Chondrocyte (in vitro differentiated cells): Measurements from ENCODE around the gene GPLD1. TPM values are rescaled to one million over a fixed set of nuclear protein-coding genes. Genes with fewer than 3 reads are reported as not detected.

Experiments
- DNase-seq: peaks from one replicate; pipeline ENCODE4 v3.0.0; 2021; ENCODE audit warnings: mixed read lengths, low spot score
- H3K27ac Mint-ChIP-seq: one replicate; pipeline ENCODE4 v1.8.0; 2021; ENCODE audit warnings: mild to moderate bottlenecking, moderate library complexity, mixed read lengths; ENCODE audit not compliant: unreplicated experiment
- H3K27me3 Mint-ChIP-seq: 2 replicates; pipeline ENCODE4 v1.8.0; 2021; ENCODE audit warnings: low read depth, mixed read lengths
- H3K36me3 Mint-ChIP-seq: 2 replicates; pipeline ENCODE4 v1.8.0; 2021; ENCODE audit warnings: low read depth, mixed read lengths
- H3K4me1 Mint-ChIP-seq: 2 replicates; pipeline ENCODE4 v1.8.0; 2021; ENCODE audit warnings: low read depth, mild to moderate bottlenecking, mixed read lengths
- H3K4me3 Mint-ChIP-seq: one replicate; pipeline ENCODE4 v1.8.0; 2021; ENCODE audit warnings: mild to moderate bottlenecking, moderate library complexity, mixed read lengths; ENCODE audit not compliant: unreplicated experiment
- H3K9me3 Mint-ChIP-seq: 2 replicates; pipeline ENCODE4 v1.8.0; 2021; ENCODE audit warnings: low read depth, mixed read lengths
- CTCF ChIP-seq: fragments of 200-600 bp; sonication (generic); IDR thresholded peaks from 2 replicates; pipeline ENCODE4 v1.5.0; 2021; ENCODE audit warnings: antibody characterized with exemption, mild to moderate bottlenecking, moderate library complexity
- total RNA-seq: library from RNA; stranded (reverse); gene quantifications from 3 replicates; pipeline ENCODE4 v1.2.1, GENCODE V29; 2021

Gene GPLD1
- total RNA-seq, 1 donor from 2014 or later = 4.2 TPM

GRCh38 chr6:24504649-24505586 lies 15.5 kb upstream of the GPLD1 start:
- no peak for TF ChIP-seq CTCF
- peaks cover 32% of the 10 kb centered on the region for H3K36me3 Mint-ChIP-seq
- no peak overlapping the region for H3K4me3 Mint-ChIP-seq
- no peak overlapping the region for H3K27ac Mint-ChIP-seq
- H3K9me3 Mint-ChIP-seq = peaks cover 15% of the 10 kb centered on the region
- no peak for DNase-seq
- H3K4me1 Mint-ChIP-seq = no peaks in the 10 kb centered on the region
- H3K27me3 Mint-ChIP-seq = no peaks in the 10 kb centered on the region

GRCh38 chr6:24504287-24504648 lies 14.9 kb upstream of the GPLD1 start:
- Mint-ChIP-seq H3K4me3 (no peak overlapping the region), H3K27ac (no peak overlapping the region), H3K4me1 (no peaks in the 10 kb centered on the region), H3K9me3 (peaks cover 15% of the 10 kb centered on the region), H3K36me3 (peaks cover 27% of the 10 kb centered on the region), H3K27me3 (no peaks in the 10 kb centered on the region)
- no peak for DNase-seq
- TF ChIP-seq CTCF = no peak

- peaks cover 2% of the 10 kb centered on the region for H3K9me3 Mint-ChIP-seq
- no peak for DNase-seq
- H3K4me3 Mint-ChIP-seq = no peak overlapping the region
- no peaks in the 10 kb centered on the region for H3K27me3 Mint-ChIP-seq
- peaks cover 16% of the 10 kb centered on the region for H3K36me3 Mint-ChIP-seq
- TF ChIP-seq CTCF = no peak
- no peak overlapping the region for H3K27ac Mint-ChIP-seq
- no peaks in the 10 kb centered on the region for H3K4me1 Mint-ChIP-seq
Measured at GRCh38 chr6:24501914-24502313, 12.5 kb upstream of the GPLD1 start.

GRCh38 chr6:24501374-24501773 lies 12.0 kb upstream of the GPLD1 start:
- H3K27me3 Mint-ChIP-seq = no peaks in the 10 kb centered on the region
- TF ChIP-seq CTCF = no peak
- no peaks in the 10 kb centered on the region for H3K4me1 Mint-ChIP-seq
- no peak overlapping the region for H3K27ac Mint-ChIP-seq
- no peak for DNase-seq
- H3K36me3 Mint-ChIP-seq = peaks cover 16% of the 10 kb centered on the region
- no peak overlapping the region for H3K4me3 Mint-ChIP-seq
- no peaks in the 10 kb centered on the region for H3K9me3 Mint-ChIP-seq

- no peak for DNase-seq
- Mint-ChIP-seq H3K9me3 (no peaks in the 10 kb centered on the region), H3K36me3 (peaks cover 14% of the 10 kb centered on the region), H3K4me1 (peaks cover 1% of the 10 kb centered on the region), H3K27me3 (no peaks in the 10 kb centered on the region), H3K4me3 (no peak overlapping the region), H3K27ac (no peak overlapping the region)
- TF ChIP-seq CTCF = no peak
Measured at GRCh38 chr6:24500683-24501082, 11.3 kb upstream of the GPLD1 start.
